ENCODE data around the gene SLC38A10.

DNA sequence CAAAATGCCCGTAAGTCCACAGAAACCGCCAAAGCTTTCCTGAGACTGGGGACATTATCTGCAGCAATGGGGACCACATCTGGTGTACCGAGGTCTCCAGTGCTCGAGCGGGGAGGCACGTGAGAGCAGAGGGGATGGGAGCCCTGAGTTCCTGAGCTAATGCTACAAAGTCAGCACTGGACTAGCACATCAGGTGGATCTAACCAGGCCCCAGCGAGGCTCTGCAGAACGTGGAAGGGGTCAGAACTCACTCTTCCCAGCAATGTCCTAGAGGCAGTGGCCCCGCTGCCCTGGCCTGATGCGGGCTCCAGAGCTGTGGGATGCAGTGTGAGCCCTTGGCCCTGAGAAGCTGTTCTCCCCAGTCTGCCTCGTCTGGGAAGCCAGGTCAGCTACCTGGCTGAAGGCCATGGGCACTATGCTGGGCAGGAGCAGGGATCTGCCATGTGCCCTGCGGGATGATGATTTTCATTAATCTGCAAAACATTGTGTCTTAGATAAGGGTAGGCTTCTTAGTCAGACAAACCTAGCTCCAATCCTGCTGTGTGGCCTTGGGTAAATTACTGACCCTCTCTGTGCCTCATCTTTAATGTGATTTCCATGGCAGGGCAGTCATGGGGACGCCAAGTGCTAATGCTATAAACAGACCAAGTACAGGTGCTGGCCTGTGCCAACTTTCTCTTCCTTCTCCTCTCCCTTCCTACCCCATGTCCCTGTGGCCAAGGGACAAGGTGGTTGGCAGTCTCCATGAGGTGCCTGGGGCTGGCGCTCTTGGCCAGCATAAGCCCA, 40.1 kb upstream of the SLC38A10 start:
- TF ChIP-seq MAZ (IDR thresholded peaks at IDR 0.05; ENCODE audit: borderline replicate concordance, low read depth, low read length): no peak
- no peak for TF ChIP-seq SMC3 (IDR thresholded peaks at IDR 0.05; ENCODE audit: low read depth, low read length)
- TF ChIP-seq, protein P1, sequence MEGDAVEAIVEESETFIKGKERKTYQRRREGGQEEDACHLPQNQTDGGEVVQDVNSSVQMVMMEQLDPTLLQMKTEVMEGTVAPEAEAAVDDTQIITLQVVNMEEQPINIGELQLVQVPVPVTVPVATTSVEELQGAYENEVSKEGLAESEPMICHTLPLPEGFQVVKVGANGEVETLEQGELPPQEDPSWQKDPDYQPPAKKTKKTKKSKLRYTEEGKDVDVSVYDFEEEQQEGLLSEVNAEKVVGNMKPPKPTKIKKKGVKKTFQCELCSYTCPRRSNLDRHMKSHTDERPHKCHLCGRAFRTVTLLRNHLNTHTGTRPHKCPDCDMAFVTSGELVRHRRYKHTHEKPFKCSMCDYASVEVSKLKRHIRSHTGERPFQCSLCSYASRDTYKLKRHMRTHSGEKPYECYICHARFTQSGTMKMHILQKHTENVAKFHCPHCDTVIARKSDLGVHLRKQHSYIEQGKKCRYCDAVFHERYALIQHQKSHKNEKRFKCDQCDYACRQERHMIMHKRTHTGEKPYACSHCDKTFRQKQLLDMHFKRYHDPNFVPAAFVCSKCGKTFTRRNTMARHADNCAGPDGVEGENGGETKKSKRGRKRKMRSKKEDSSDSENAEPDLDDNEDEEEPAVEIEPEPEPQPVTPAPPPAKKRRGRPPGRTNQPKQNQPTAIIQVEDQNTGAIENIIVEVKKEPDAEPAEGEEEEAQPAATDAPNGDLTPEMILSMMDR (conservative IDR thresholded peaks at IDR 0.05; ENCODE audit: low read depth, low read length): no peak
- TF ChIP-seq POLR2A (IDR thresholded peaks at IDR 0.05; ENCODE audit: low read depth, low read length): no peak
- TF ChIP-seq, protein P2, sequence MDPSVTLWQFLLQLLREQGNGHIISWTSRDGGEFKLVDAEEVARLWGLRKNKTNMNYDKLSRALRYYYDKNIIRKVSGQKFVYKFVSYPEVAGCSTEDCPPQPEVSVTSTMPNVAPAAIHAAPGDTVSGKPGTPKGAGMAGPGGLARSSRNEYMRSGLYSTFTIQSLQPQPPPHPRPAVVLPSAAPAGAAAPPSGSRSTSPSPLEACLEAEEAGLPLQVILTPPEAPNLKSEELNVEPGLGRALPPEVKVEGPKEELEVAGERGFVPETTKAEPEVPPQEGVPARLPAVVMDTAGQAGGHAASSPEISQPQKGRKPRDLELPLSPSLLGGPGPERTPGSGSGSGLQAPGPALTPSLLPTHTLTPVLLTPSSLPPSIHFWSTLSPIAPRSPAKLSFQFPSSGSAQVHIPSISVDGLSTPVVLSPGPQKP (IDR thresholded peaks at IDR 0.05; ENCODE audit: borderline replicate concordance, low read depth, low read length): no peak
- no peak for TF ChIP-seq RAD21 (IDR thresholded peaks at IDR 0.05; ENCODE audit: low read length)
- TF ChIP-seq CEBPB (IDR thresholded peaks at IDR 0.05; ENCODE audit: low read depth, low read length): no peak
- TF ChIP-seq MAFK (IDR thresholded peaks at IDR 0.05; ENCODE audit: low read depth, low read length): no peak
- no peak for TF ChIP-seq MXI1 (IDR thresholded peaks at IDR 0.05; ENCODE audit: borderline replicate concordance, low read depth, low read length)
- TF ChIP-seq, protein P3, sequence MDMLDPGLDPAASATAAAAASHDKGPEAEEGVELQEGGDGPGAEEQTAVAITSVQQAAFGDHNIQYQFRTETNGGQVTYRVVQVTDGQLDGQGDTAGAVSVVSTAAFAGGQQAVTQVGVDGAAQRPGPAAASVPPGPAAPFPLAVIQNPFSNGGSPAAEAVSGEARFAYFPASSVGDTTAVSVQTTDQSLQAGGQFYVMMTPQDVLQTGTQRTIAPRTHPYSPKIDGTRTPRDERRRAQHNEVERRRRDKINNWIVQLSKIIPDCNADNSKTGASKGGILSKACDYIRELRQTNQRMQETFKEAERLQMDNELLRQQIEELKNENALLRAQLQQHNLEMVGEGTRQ (IDR thresholded peaks at IDR 0.05; ENCODE audit: low read depth, low read length): no peak
- no peak for TF ChIP-seq NFE2L2 (IDR thresholded peaks at IDR 0.05; ENCODE audit: low read depth, low read length)
- no peak for TF ChIP-seq RFX5 (IDR thresholded peaks at IDR 0.05; ENCODE audit: low read depth, low read length)
- no peak for TF ChIP-seq FOS (IDR thresholded peaks at IDR 0.05; ENCODE audit: low read depth, low read length)

Data from IMR-90 (cell line).